Rectal smooth muscle tissue (tissue), 1 donor: ENCODE measurements around the gene OPCML.
A peak's percentile ranks its signal among the peaks of the same experiment; 100 is the strongest.

Experiments
- H3K27ac ChIP-seq: one replicate; pipeline ENCODE4 v1.7.0; 2013; ENCODE audit warnings: low read depth, low read length, inconsistent platforms
- H3K27me3 ChIP-seq: one replicate; pipeline ENCODE4 v1.7.0; 2013; ENCODE audit warnings: low read length; ENCODE audit not compliant: control insufficient read depth, insufficient read depth
- H3K36me3 ChIP-seq: one replicate; pipeline ENCODE4 v1.7.0; 2013; ENCODE audit warnings: low read length; ENCODE audit not compliant: control insufficient read depth, insufficient read depth
- H3K4me1 ChIP-seq: one replicate; pipeline ENCODE4 v1.7.0; 2013; ENCODE audit warnings: low read length; ENCODE audit not compliant: control insufficient read depth, insufficient read depth
- H3K4me3 ChIP-seq: one replicate; pipeline ENCODE4 v1.7.0; 2013; ENCODE audit warnings: low read length
- H3K9ac ChIP-seq: one replicate; pipeline ENCODE4 v1.7.0; 2013; ENCODE audit warnings: low read length

Gene OPCML

DNA sequence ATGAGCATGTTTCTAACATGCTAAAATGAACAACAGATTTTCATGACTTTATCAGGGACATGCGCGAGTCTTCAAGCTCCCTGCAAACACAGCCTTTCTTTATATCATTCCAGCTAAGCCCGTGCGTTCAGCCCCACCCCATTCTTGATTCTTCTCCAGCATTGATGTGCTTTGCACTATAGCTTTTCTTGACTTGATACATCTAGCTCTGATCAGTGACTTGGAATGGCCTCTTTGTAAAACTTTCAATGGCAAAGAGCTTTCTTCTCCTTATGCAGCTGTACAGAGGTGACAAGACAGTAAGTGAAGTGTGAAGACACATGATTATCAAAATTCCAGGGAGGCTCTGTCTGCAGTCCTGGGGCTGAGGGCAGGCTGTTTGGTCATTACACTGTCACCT is 561.0 kb downstream of the OPCML start:
- H3K27ac ChIP-seq = no peak overlapping the region
- H3K4me3 ChIP-seq = no peak overlapping the region
- H3K36me3 ChIP-seq = no peaks in the 10 kb centered on the region
- H3K9ac ChIP-seq = no peak overlapping the region
- H3K27me3 ChIP-seq = no peaks in the 10 kb centered on the region
- no peaks in the 10 kb centered on the region for H3K4me1 ChIP-seq

DNA sequence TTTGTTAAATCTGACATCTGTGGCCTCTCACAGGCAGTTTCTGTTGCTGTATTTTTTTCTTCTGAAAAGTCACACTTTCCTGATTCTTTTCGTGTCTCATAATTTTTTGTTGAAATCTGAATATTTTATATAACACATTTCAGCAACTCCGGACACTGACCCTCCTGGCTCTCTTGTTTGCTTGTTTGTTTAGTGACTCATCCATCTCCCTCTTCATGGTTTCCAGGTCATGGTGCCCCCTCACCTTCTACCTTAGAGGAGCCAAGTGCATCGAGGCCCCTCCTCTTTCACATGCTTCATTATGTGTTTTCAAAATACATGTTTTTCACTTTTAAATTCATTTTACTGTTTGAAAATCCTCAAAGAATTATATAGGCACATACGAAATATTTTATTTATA is 562.4 kb downstream of the OPCML start:
- Histone ChIP-seq H3K4me1 (no peaks in the 10 kb centered on the region), H3K9ac (no peak overlapping the region), H3K27me3 (no peaks in the 10 kb centered on the region), H3K36me3 (no peaks in the 10 kb centered on the region), H3K4me3 (no peak overlapping the region), H3K27ac (no peak overlapping the region)

DNA sequence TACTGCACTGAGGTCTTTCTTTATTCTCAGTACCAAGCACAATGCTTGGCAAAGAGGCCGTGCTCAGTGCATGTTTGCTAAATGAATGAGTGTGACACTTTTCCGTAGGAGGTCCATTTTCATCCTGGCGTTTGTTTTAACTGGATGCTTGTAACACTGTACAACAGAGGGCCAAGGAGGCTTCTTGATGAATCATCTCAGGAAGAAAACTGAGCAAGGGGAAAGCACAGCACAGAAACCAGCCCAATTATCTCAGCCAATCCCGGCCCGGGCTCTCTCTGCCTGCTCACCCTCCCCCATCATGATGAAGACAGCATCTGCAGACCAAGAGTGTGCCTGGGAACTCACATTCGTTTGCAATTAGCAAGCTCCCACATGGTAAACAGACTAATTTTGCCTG is 570.3 kb downstream of the OPCML start:
- peaks cover 4% of the 10 kb centered on the region for H3K4me1 ChIP-seq
- H3K9ac ChIP-seq = no peak overlapping the region
- H3K4me3 ChIP-seq = no peak overlapping the region
- H3K27me3 ChIP-seq = no peaks in the 10 kb centered on the region
- H3K36me3 ChIP-seq = no peaks in the 10 kb centered on the region
- no peak overlapping the region for H3K27ac ChIP-seq

DNA sequence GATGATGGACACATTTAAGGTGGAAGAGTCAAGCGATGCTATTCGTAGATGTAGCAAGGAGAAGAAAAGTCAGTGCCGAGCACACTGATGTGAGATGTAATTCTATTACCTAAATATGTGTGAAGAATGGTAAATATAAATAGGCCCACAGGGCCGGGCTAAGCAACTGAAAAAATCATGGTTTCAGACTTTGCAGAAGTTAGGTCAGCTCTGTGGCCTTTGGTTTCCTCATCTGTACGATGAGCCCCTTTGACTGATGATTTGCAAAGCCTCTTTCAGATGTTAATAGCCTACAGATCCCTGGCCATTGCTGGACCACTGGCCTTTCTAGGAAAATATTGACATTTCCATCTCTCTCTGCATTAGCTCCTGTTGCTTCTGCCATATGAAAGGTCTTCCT is 570.8 kb downstream of the OPCML start:
- Histone ChIP-seq H3K4me3 (no peak overlapping the region), H3K27me3 (no peaks in the 10 kb centered on the region), H3K9ac (no peak overlapping the region), H3K36me3 (no peaks in the 10 kb centered on the region), H3K27ac (no peak overlapping the region), H3K4me1 (peaks cover 4% of the 10 kb centered on the region)

DNA sequence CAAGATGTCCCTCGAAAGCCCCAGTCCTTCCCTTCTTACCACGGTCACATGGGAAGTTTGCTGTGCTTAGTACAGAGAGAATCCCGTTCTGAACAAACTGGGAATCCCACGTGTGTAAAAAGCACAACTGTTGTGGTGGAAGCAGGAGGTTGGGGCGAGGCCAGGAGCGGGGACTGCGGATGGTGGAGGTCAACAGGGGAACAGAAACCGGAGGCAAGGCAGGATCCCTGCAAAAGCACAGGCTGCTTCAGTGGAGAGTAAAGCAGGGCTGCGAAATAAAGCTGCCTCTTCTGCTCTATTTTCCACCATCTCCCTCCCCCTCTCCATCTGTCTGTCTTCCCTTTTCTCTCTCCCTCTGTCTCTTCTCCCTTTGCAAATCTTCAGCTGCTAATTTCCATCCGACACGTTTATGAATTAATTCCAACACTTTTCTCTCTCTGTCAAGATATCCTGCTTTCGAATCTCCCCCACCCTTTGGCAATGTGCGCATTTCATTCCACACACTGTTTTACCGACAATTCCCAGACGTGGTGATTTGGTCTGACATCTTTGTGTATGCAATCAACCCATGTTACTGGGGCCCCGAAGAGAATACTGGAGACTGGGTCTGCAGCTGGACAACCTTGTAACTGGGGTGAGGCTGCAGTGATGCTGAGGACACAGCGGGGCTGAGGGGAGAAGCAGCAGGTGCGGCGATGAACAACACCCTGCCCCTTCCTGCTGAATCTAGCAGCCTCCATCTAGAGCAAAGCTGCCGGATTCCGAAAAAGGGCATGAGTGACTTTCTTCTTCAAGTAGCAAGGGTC is 571.8 kb downstream of the OPCML start:
- no peak overlapping the region for H3K27ac ChIP-seq
- peaks cover 4% of the 10 kb centered on the region for H3K4me1 ChIP-seq
- H3K4me3 ChIP-seq = no peak overlapping the region
- no peaks in the 10 kb centered on the region for H3K27me3 ChIP-seq
- H3K9ac ChIP-seq = no peak overlapping the region
- H3K36me3 ChIP-seq = no peaks in the 10 kb centered on the region

DNA sequence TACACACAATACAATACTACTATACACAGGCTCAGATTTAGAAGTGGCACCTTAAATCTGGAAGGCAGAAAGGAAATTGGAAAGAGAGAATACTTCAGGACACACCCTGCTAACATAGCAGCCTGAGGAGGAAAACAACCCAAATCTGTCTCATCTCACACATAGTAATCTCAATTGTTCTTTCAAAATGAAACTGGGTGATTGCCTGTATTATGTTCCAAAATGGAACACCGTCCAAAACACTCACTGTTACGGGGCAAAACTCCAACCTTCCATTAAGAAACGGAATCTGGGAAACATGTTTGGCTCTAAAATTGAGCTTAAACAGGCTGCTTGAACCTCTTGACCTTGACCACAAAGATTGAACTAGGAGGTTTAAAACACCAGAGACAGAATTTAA is 572.6 kb downstream of the OPCML start:
- Histone ChIP-seq H3K27ac (no peak overlapping the region), H3K27me3 (no peaks in the 10 kb centered on the region), H3K9ac (no peak overlapping the region), H3K4me3 (no peak overlapping the region), H3K36me3 (no peaks in the 10 kb centered on the region), H3K4me1 (peaks cover 4% of the 10 kb centered on the region)

DNA sequence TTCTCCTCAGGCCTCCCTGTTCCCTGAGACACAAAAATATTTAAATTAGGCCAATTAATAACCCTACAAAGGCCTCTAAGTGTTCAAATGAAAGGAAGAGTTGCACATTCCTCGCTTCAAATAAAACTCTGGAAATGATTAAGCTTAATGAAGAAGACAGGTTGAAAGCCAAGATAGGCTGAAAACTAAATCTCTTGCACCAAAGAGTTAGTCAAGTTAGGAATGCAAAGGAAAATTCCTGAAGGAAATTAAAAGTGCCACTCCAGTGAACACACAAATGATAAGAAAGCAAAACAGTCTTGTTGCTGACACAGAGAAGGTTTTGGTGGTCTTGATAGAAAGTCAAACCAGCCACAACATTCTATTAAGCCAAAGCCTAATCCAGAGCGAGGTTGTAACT is 574.4 kb downstream of the OPCML start:
- Histone ChIP-seq H3K4me3 (no peak overlapping the region), H3K27me3 (no peaks in the 10 kb centered on the region), H3K9ac (no peak overlapping the region), H3K27ac (no peak overlapping the region), H3K36me3 (no peaks in the 10 kb centered on the region), H3K4me1 (peaks cover 4% of the 10 kb centered on the region)

DNA sequence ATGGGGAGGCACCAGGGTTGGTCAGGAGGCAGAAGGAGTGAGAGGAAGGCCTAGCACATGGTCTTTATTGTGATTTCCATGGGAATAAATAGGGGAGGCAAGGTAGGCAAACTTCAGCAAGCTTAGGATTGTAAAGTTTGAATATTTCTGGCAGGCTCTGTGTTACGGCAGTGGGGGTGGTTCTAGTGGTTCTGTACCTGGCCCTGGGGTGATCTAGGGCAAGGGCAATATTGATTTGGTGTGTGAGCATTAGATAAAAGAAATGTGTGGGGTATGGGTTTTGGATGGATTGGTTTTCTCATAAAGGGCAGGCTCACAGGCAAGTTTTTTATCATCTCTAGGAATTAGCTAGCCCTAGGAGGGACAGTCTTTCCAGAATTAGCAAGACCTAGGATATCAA is 584.0 kb downstream of the OPCML start:
- Histone ChIP-seq H3K9ac (no peak overlapping the region), H3K4me3 (no peak overlapping the region), H3K36me3 (no peaks in the 10 kb centered on the region), H3K4me1 (no peaks in the 10 kb centered on the region), H3K27me3 (no peaks in the 10 kb centered on the region), H3K27ac (no peak overlapping the region)

DNA sequence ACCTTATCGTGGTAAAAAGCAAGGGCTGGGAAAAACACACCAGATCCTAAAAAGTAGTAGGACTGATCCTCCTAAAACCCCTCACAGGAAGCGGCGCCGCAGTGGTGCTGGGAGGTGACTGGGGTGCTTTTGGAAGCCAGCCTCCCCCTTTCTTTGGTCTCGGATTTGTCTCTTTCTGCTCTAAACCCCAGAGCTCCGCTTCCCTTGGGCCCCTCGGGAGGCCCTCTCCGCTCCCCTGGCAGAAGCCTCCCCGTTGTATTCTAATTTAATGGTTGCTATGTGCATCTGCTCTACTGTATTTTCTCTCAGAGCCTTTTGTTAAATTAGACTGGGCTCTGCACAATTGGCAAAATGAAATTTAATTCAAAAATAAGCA is 587.7 kb downstream of the OPCML start:
- H3K27ac ChIP-seq = no peak overlapping the region
- H3K4me1 ChIP-seq = no peaks in the 10 kb centered on the region
- no peak overlapping the region for H3K4me3 ChIP-seq
- no peak overlapping the region for H3K9ac ChIP-seq
- peaks cover 5% of the 10 kb centered on the region for H3K27me3 ChIP-seq
- no peaks in the 10 kb centered on the region for H3K36me3 ChIP-seq

DNA sequence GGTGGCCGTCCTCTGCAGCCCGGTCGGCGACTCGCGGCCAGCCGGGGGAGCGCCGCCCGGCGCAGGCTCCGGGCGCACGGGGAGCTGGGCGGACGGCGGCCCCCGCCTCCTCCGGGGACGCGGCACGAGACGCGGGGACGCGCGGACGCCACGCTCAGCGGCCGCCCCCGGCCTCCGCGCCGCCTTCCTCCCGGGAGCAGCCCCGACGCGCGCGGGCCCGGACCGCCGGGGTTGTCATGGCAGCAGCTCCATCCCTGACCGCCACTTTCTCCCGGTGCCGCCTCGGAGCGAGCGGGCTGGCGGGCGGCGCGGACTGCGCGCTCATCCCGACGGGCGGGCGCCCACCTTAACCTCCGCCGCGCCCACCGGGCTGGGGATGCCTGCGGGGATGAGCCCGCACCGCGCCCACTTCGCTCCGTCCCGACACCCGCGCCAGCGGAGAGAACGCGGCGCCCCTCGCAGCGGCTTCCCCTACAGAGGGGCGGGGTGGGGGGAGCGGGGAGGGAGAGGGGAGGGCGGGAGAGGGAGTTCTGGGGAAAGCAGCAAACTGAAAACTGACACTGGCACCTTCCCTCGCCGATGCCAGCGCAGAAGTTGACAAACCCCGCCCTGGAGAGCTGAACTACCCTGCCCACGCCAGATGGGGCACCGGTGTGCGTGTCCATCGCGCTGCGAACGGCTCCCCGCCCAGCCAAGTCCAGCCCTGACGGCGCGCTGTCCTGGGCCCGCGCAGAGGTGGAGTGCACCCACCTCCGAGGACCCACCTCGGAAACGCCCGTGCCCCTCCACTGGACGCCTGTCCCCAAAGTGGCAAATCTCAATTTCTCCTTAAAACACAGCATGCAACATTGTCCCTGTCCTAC is 588.4 kb downstream of the OPCML start:
- H3K36me3 ChIP-seq = no peaks in the 10 kb centered on the region
- H3K4me1 ChIP-seq = no peaks in the 10 kb centered on the region
- H3K9ac ChIP-seq = no peak overlapping the region
- H3K4me3 ChIP-seq = peak overlapping the region; percentile 51
- no peak overlapping the region for H3K27ac ChIP-seq
- H3K27me3 ChIP-seq = peaks cover 5% of the 10 kb centered on the region

DNA sequence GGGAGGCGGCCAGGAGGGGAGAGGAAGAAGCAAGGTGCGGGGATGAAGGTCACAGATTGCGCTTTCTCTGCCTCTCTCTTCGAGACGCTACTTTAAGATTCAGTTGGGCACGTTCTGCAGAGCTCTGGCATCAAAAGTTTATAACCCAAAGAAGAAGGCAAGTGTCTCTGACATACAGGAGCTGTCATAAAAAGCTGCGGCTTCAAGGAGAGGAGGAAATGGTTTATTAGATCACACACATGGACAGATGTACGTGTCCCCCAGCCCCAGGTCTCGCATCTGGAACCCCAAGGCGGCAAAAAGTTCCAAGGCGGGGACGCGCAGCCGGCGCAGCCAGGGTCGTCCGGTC is 589.0 kb downstream of the OPCML start:
- H3K4me3 ChIP-seq = peak overlapping the region; percentile 51
- no peaks in the 10 kb centered on the region for H3K4me1 ChIP-seq
- H3K27me3 ChIP-seq = peaks cover 5% of the 10 kb centered on the region
- H3K9ac ChIP-seq = no peak overlapping the region
- H3K27ac ChIP-seq = no peak overlapping the region
- no peaks in the 10 kb centered on the region for H3K36me3 ChIP-seq

DNA sequence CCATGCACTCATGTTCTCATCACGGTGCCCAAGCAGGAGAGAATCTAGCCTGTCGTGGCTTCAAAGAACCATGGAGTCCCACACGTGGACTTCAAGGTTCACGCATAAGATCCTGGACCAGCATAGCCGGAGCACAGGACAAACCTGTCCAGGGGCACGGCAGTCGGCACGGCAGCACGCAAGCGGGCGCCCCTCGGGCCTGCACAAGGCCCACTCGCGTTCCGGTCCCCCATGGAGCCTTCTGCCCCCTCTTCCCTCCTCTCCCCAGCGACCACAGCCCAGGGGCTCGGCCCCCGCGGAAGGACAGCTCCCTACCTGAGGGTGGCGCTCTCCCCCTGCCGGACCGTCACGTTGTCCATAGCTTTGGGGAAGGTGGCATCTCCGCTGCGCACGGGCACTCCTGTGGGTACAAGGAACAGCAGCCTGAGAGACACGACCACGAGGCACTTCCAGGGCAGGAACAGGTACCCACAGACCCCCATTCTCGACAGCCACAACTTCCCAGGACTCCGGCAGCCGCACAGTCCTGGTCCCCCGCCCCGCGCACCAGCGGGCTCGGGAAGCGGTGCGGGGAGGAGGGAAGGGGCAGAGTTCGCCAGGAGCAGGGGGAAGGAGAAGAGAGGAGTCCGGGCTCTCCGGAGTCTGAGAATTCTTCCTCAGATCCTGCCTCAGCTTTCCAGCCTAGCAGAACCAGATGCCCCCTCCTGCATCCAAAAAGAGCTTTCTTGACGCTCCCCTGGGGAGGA is 589.5 kb downstream of the OPCML start:
- Histone ChIP-seq H3K4me3 (peak overlapping the region; percentile 51), H3K27me3 (peaks cover 5% of the 10 kb centered on the region), H3K9ac (no peak overlapping the region), H3K27ac (no peak overlapping the region), H3K36me3 (no peaks in the 10 kb centered on the region), H3K4me1 (no peaks in the 10 kb centered on the region)
